Pancreas (tissue), 10 donors: ENCODE data around the gene SNAP47. TPM values are rescaled to one million over a fixed set of nuclear protein-coding genes. Genes with fewer than 3 reads are reported as not detected.

ENCODE experiments used
- ATAC-seq, 4 donors: fragments of 200-7000 bp; cut with Tn5 transposase; one replicate each; pipeline versions ENCODE4 v1.8.0 to v1.9.1; 2020; ENCODE audit warnings: mild to moderate bottlenecking in 4 of 4, moderate library complexity in 4 of 4
- DNase-seq, 6 donors: peaks; one replicate each; pipeline ENCODE4 v3.0.0-alpha.2; 2020
- FAIRE-seq: peaks from 2 replicates; lab custom pipeline; 2012; peaks lifted over from hg19 to GRCh38; lab: Jason Lieb, UNC
- H3K27ac ChIP-seq, 4 donors: fragments of 200-600 bp; sonication (generic); 1 replicate in 3 of 4; 2 replicates in 1 of 4; pipeline versions ENCODE4 v1.5.0 to v1.8.0; 2020
- H3K27me3 ChIP-seq, 4 donors: fragments of 200-600 bp; one replicate each; pipeline ENCODE4 v1.8.0; 2021
- H3K36me3 ChIP-seq, 3 donors: fragments of 200-600 bp; sonication (generic) in 1 of 3; one replicate each; pipeline versions ENCODE4 v1.5.0 to v1.8.0; 2020 to 2021
- H3K4me1 ChIP-seq, 3 donors: fragments of 200-600 bp; one replicate each; pipeline ENCODE4 v1.8.0; 2021
- H3K4me3 ChIP-seq, 4 donors: fragments of 200-600 bp; sonication (generic) in 2 of 4; one replicate each; pipeline versions ENCODE4 v1.5.0 to v1.8.0; 2020 to 2021
- H3K9me3 ChIP-seq, 4 donors: fragments of 200-600 bp; one replicate each; pipeline ENCODE4 v1.8.0; 2021
- CTCF ChIP-seq, 4 donors: fragments of 200-600 bp; sonication (generic) in 3 of 4; IDR thresholded peaks; one replicate each; pipeline versions ENCODE4 v1.5.0 to v1.8.0; 2021; ENCODE audit warnings: antibody characterized with exemption in 4 of 4
- WGBS, 2 donors: extraction: QIAGEN DNeasy Blood & Tissue Kit; methylation state at CpG; one replicate each; pipeline ENCODE4 v1.1.7; 2013; 5-methylcytosine and 5-hydroxymethylcytosine counted together
- intact Hi-C, 3 donors: fragments of 100-400 bp; cut with DNase I; formaldehyde crosslinking; loops; one replicate each; pipeline versions ENCODE4 v1.11.1 to v1.14.2; 2022
- polyA plus RNA-seq, 2 donors: library from polyadenylated mRNA; stranded (reverse); fragments of 200-250 nt; gene quantifications; one replicate each; pipeline ENCODE4 v1.2.3, GENCODE V29; 2013
- total RNA-seq, 6 donors: library from RNA; stranded (reverse); fragmentation: NEBNext Ultra II Directional in 4 of 6; extraction: Animal tissue kit (Norgen Biotek cat#: 25700) in 4 of 6; gene quantifications; one replicate each; pipeline versions ENCODE4 v1.2.1 to v1.2.4, GENCODE V29; 2021 to 2023
- donor health status: healthy with polysubstance abuse.
- donor health status: DM: no; HTN: no; CAD: no; lungs with moderate emphysema.
- donor health status: DM: no; HTN: no; CAD: no.
- donor health status: control.
- donor health status: control.
- donor health status: Bipolar disorder and iron deficiency.
- donor health status: DM: yes; HTN: yes; CAD: no.
- donor health status: DM: no; HTN: no; CAD: no.
- donor health status: DM: no; HTN: no; CAD: no.
- donor health status: DM: yes; HTN: yes; CAD: no.

SNAP47 gene
- total and polyA plus RNA-seq, 8 donors, result 12.3 to 21.5 (median 14.7) TPM

GRCh38 chr1:227734546-227734855 lies 734 bp upstream of the SNAP47 start:
- H3K4me3 ChIP-seq, result peak overlapping the region; percentile 87 to 97 (median 93)
- FAIRE-seq (no peak), DNase-seq (peak in 1 of 6 donors; percentile 24), ATAC-seq (peak; percentile 3 to 7 (median 4))
- H3K4me1 ChIP-seq, result peaks cover 5 to 20% (median 18%) of the 10 kb centered on the region in 3 donors
- peak overlapping the region in 3 of 4 donors; percentile 64 to 76 (median 68) for H3K27ac ChIP-seq
- peaks cover 0 to 6% (median 0%) of the 10 kb centered on the region in 3 donors for H3K36me3 ChIP-seq
- intact Hi-C loops, result no loop called here
- WGBS, 2 donors, result 2% methylated on average over 10 of the region's 10 CpGs
- no peaks in the 10 kb centered on the region for H3K27me3 ChIP-seq
- H3K9me3 ChIP-seq, result no peaks in the 10 kb centered on the region
- no peak for TF ChIP-seq CTCF (IDR thresholded peaks at IDR 0.05)

- peak overlapping the region; percentile 47 to 76 (median 66) for H3K27ac ChIP-seq
- H3K27me3 ChIP-seq, result no peaks in the 10 kb centered on the region
- peak overlapping the region; percentile 87 to 97 (median 93) for H3K4me3 ChIP-seq
- ATAC-seq, result peak in 1 of 4 donors; percentile 4
- H3K9me3 ChIP-seq, result no peaks in the 10 kb centered on the region
- no peak for DNase-seq
- 1% methylated on average over 31 of the region's 31 CpGs for WGBS, 2 donors
- no peak for TF ChIP-seq CTCF (IDR thresholded peaks at IDR 0.05)
- no peak for FAIRE-seq
- H3K4me1 ChIP-seq, result peaks cover 5 to 18% (median 14%) of the 10 kb centered on the region in 3 donors
- intact Hi-C loops, result no loop called here
- H3K36me3 ChIP-seq, result peaks cover 0 to 6% (median 0%) of the 10 kb centered on the region in 3 donors
Observed at GRCh38 chr1:227735539-227736285, 477 bp downstream of the SNAP47 start.

GRCh38 chr1:227736814-227737432 lies 1.7 kb downstream of the SNAP47 start:
- no peaks in the 10 kb centered on the region for H3K27me3 ChIP-seq
- WGBS, 2 donors, result 80 to 81% methylated on average over 11 of the region's 11 CpGs
- peaks cover 0 to 5% (median 0%) of the 10 kb centered on the region in 3 donors for H3K36me3 ChIP-seq
- ATAC-seq (no peak), FAIRE-seq (no peak), DNase-seq (no peak)
- H3K4me3 ChIP-seq, result no peak overlapping the region
- intact Hi-C loops, result no loop called here
- no peak for TF ChIP-seq CTCF (IDR thresholded peaks at IDR 0.05)
- H3K4me1 ChIP-seq, result peaks cover 5 to 13% (median 8%) of the 10 kb centered on the region in 3 donors
- no peak overlapping the region for H3K27ac ChIP-seq
- no peaks in the 10 kb centered on the region for H3K9me3 ChIP-seq

- Histone ChIP-seq H3K4me3 (no peak overlapping the region), H3K27me3 (no peaks in the 10 kb centered on the region), H3K9me3 (no peaks in the 10 kb centered on the region), H3K36me3 (no peaks in the 10 kb centered on the region), H3K27ac (no peak overlapping the region), H3K4me1 (peaks cover 3 to 10% (median 5%) of the 10 kb centered on the region in 3 donors)
- WGBS, 2 donors, result 84 to 88% methylated on average over 9 of the region's 9 CpGs
- TF ChIP-seq CTCF (IDR thresholded peaks at IDR 0.05), result no peak
- DNase-seq (no peak), ATAC-seq (no peak), FAIRE-seq (no peak)
- intact Hi-C loops, result no loop called here
Observed at GRCh38 chr1:227738820-227739219, 3.6 kb downstream of the SNAP47 start.

- peaks cover 0 to 3% (median 0%) of the 10 kb centered on the region in 3 donors for H3K4me1 ChIP-seq
- no peak overlapping the region for H3K4me3 ChIP-seq
- H3K9me3 ChIP-seq, result no peaks in the 10 kb centered on the region
- WGBS, 2 donors, result 82 to 85% methylated on average over 7 of the region's 7 CpGs
- TF ChIP-seq CTCF (IDR thresholded peaks at IDR 0.05), result no peak
- no peak for ATAC-seq
- no peaks in the 10 kb centered on the region for H3K36me3 ChIP-seq
- DNase-seq, result no peak
- H3K27me3 ChIP-seq, result no peaks in the 10 kb centered on the region
- H3K27ac ChIP-seq, result no peak overlapping the region
- intact Hi-C loops, result no loop called here
- no peak for FAIRE-seq
Observed at GRCh38 chr1:227739636-227740035, 4.4 kb downstream of the SNAP47 start.
